ENCODE data around the gene LCN2.
A peak's percentile ranks its signal among the peaks of the same experiment; 100 is the strongest.

The LCN2 gene

GRCh38 chr9:128115187-128116103, 33.8 kb upstream of the LCN2 start:
- no peak for DNase-seq (ENCODE audit: low read depth)

GRCh38 chr9:128116104-128117083, 32.9 kb upstream of the LCN2 start:
- DNase-seq (ENCODE audit: low read depth) = no peak

DNA sequence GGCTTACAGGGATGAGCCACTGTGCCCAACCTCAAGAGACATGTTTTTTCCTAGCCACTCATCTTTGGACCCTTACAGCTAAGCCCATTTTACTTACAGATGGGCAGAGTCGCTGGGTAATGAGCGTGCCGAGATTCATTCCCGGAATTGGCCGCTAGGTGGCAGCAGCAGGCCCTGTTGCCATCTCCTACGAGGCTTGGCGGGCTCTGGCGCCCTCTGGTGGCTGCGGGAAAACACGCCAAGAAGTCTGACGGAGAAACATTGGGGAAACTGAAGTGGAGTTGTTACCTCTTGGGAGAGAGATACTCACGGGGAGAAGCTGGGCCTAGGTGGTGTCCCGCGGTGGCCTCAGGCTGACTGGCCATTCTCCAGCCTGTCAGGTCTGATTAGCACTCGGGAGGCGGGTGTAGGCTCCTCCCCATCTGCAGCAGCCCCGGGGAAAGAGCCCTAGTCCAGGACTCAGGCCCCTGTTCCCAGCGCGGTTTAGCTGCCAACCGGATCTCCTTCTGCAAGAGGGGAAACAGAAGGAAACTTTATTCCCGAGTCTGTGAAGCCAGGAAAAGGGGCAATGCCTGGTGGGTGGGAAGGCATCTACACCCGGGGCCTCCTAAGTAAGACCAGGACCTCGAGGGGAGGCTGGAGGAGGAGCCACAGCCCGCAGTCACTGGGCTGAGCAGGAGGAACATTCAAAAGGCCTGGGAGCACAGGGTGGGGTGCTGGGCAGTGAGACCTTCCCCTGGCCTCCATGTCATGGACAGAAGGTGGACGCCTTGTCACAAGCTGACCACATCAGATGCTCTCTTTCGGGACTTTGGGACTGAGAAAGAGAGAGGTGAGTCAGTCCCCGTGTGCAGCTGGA, 31.4 kb upstream of the LCN2 start:
- peak; percentile 97 for DNase-seq (ENCODE audit: low read depth)

GRCh38 chr9:128118472-128118857, 30.8 kb upstream of the LCN2 start:
- no peak for DNase-seq (ENCODE audit: low read depth)

DNA sequence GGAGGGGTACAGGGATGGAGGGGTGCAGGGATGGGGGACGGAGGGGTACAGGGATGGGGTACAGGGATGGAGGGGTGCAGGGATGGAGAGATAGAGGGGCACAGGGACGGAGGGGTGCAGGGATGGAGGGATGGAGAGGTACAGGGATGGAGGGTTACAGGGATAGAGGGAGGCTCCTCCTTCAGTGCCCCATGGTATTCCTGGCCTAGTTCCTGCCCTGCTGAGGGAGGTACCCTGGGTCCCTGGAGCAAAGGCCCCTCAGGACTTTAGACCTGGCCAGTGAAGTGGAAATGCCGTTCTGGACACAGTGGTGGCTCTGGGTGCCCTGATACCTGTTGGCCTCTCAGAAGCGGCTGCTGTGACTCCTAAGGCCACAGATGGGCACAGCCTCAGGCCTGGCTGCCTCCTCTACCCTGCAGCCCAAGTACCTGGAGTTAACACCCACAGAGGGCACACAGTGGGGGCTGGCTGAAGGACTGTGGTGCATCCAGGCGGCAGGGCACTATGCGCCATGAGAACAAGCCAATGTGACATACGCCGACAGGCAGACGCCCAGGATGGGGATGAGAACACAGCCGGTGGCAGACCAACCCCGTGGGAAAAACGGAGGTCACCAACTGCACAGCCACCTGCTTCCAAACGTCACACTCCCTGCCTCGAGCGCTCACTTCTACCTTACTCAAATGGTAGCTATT, 30.1 kb upstream of the LCN2 start:
- no peak for DNase-seq (ENCODE audit: low read depth)

GRCh38 chr9:128120061-128120740, 29.1 kb upstream of the LCN2 start:
- DNase-seq (ENCODE audit: low read depth) = no peak

DNA sequence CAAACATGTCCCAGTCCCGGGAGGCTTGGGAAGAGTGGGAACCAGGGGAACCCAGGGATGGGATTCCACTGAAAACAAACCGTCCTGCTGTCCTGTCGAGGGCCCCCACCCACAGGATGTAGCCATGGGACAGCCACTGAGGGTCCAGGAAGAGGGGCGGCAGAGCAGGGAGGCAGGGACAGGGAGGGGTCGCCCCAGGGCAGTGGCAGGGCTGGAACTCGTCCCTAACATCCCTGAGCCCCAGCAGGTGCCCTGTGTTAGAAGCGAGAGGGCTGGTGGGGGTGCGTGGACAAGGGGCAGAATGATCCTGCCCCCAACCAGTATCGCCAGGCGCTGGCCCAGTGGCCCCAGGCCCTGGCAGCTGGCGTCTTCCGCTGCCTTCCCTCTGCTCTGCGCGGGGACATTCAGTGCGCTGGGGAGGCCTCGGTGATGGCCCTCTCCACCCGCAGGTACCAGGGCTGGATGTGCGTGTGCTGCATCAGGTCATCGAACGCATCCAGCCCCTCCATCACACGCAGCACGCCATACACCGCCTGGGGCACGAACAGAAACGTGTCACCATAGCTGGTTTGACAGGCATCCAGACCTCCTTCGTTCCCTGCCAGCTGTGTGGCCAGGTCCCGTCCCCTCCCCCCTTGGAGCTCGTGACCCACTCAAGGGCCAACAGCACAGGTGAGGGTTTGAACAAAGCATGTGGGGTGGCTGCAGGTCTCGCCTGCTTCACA, 28.4 kb upstream of the LCN2 start:
- no peak for DNase-seq (ENCODE audit: low read depth)

DNA sequence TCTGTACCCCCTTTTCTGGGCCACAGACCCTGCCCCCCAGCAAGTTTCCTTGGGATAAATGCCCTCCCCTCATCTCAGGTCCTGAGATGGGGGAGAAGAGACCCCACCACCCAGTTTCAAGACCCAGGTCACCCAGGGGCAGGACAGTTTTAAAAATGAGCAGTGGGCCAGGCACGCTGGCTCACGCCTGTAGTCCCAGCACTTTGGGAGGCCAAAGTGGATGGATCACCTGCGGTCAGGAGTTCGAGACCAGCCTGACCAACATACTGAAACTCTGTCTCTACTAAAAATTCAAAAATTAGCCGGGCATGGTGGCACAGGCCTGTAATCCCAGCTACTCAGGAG, 27.8 kb upstream of the LCN2 start:
- no peak for DNase-seq (ENCODE audit: low read depth)

- DNase-seq (ENCODE audit: low read depth) = no peak
These were observed 27.1 kb upstream of the LCN2 start for GRCh38 chr9:128121924-128122808.

- DNase-seq (ENCODE audit: low read depth) = no peak
These were observed 26.5 kb upstream of the LCN2 start for GRCh38 chr9:128122809-128123175.

GRCh38 chr9:128123451-128124080, 25.7 kb upstream of the LCN2 start:
- no peak for DNase-seq (ENCODE audit: low read depth)

GRCh38 chr9:128124451-128124850, 24.8 kb upstream of the LCN2 start:
- DNase-seq (ENCODE audit: low read depth) = no peak

DNA sequence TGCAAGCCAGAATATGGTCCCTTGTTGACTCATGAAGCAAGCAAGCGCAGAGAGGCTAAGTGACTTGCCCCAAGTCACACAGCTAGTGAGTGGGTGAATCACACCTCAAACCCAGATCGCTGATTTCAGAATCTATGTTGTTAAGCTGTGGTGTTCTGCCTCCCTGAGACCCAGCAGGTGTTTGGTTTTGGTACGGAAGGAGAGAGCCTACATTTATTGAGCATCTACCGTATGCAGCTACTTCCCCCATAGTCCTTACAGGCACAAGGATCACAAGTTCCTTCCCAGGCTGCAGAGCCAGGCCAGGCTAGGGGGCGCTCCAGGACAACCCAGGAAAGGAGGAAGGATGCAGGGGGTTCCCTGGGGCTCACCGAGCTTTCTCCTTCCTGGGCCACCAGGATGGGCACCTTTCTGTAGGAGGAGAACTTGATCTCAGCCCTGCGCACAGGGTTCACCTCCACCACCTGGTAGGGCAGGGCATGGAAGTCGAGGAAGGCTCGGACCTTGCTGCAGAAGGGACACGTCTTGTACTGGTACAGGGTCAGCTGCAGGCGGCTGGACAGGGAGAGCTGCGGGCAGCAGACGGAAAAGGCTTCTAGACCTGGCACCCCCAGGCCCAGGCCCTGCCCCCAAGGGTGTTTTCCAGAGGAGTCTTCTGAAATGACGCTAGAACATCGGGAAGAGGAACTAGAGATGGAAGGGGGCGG, 24.2 kb upstream of the LCN2 start:
- DNase-seq (ENCODE audit: low read depth) = no peak

DNA sequence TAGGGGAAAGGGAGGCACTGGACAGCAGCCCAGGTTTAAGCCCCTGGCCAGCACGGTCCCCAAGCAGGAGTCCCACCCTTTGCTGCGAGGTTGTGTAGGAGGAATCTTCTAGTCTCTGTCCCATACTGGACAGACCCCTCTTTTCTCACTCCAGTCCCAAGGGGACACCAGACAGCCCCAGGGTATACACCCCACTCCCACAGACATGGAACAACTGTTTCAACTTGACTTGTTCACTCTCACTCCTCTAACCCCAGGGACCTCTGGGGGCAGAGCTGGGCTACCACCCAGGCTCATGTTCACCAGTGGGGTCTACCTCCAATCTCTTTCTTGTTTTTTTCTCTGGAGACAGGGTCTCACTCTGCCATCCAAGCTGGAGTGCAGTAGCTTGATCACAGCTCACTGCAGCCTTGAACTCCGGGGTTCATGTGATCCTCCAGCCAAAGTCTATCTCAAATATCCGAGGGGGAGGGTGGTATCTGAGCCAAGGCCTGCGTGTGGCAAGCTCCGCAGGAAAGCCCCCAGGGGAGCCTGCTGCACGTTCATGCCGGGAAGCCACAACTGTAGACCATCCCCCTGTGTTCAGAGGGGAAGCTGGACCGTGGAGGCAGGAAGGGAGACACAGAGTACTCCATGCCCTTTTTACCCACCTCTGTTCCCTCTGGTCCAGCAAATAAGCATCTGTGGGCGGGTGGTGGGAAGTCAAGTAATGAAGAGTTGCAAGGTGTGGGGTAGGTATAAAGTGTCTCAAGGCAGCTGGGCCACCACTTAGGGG, 23.5 kb upstream of the LCN2 start:
- DNase-seq (ENCODE audit: low read depth) = no peak

DNA sequence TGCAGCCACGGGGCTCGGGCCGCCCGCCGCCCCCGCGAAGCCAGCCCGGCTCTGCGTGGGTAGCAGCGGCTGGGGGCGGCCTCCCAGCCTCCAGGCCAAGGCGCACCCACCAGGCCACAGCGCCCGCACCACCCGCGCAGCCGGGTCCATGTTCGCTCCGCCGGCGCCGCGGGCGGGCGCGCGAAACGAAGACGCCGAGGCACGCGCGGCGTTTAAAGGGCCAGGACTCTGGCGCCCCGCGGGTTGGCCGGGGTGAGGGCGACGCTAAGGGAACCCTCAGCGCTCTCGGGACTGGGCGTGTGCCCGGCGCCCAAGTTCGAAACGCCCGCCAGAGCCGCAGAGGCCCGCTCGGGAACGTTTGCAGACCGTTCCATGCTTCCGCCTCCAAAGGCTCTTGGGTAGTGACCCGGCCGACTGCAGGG, 21.7 kb upstream of the LCN2 start, which contains the start of gene PTGES2:
PTGES2 (minus strand) TSS at position 162 of the 422 bp plus-strand sequence; CDS start at position 150, 12 bp downstream.
- DNase-seq (ENCODE audit: low read depth) = peak; percentile 63

DNA sequence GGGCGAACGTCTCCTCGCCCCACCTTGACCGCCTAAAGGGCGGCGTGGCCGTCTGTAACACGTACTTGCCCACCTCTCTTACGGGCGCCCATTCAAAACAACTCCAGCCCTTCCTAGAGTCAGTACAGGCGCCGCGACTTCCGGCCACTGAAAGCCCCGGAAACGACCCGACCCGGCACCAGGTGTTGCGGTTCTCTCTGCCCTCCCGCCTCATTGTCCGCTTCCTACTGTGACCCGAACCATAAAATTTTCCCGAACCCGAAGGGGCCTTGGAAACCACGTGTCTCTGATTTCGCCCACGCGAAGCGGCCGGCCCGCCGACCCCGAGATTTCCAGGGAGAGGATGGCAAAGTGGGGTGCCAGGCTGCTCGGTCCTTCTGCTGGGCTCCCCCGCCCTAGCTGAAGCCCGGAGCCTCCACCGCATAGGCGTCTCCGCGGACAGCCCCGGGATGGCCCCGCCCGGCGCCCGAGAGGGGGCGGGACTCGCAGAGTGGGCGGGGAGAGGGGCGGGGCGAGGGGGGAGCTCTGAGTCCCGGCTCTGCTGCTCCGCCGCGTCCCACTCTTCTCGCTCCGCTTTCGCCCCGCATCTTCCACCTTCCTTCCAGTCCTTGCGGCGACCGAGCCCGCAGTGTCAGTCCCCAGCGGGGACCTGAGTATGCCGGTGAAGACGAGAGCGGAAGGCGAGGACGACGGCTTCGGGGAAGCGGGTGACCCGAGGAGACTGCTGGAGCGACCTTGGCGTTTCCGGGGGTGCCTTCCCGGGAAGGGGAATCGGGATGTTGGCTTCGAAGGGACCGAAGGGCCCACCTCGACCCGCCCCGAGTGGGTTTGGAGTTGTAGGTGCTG, 21.0 kb upstream of the LCN2 start:
- DNase-seq (ENCODE audit: low read depth) = peak; percentile 70
